K562 (cell line): ENCODE data around the gene NFS1. TPM values are rescaled to one million over a fixed set of nuclear protein-coding genes. Genes with fewer than 3 reads are reported as not detected.
A peak's percentile ranks its signal among the peaks of the same experiment; 100 is the strongest.

Experiments used
- ATAC-seq: fragments of 200-7000 bp; cut with Tn5 transposase; 3 replicates; pipeline ENCODE4 v1.9.1; 2020; ENCODE audit warnings: moderate library complexity
- BruUV-seq: library from RNA; stranded (reverse); fragments of 400-500 nt; replicated peaks from 2 replicates; lab custom pipeline; 2021; lab: Mats Ljungman, UMichigan
- CTCF ChIA-PET: fragments of 300-600 bp; formaldehyde crosslinking; extraction: SDS; loops from one replicate; lab custom pipeline; 2021; ENCODE audit warnings: low intra/inter-chr PET ratio; lab: Yijun Ruan, JAX
- POLR2A ChIA-PET: fragments of 300-600, 350-650 bp; sonication (Branson Sonifier 250); formaldehyde crosslinking; extraction: SDS; loops from one replicate; lab custom pipeline; 2021; ENCODE audit warnings: antibody characterized with exemption, inconsistent platforms; lab: Yijun Ruan, JAX
- DNase-seq, 4 experiments: peaks; one replicate each; pipeline versions ENCODE4 v3.0.0 to v3.0.0-alpha.2; 2011 to 2018; ENCODE audit warnings: low spot score in 3 of 4, mixed read lengths in 3 of 4; ENCODE audit errors: extremely low read depth in 1 of 4
- FAIRE-seq: peaks from 2 replicates; lab custom pipeline; 2011; peaks lifted over from hg19 to GRCh38; lab: Jason Lieb, UNC
- H2AFZ ChIP-seq: 2 replicates; pipeline ENCODE4 v1.6.0; 2011; ENCODE audit warnings: low read depth, low read length, control low read depth, inconsistent platforms
- H3K27ac ChIP-seq: fragments of 200-600 bp; 3 replicates; pipeline ENCODE4 v1.8.0; 2011; ENCODE audit warnings: low read depth, mild to moderate bottlenecking, control low read depth, inconsistent platforms, low read length, moderate library complexity, mixed read lengths; ENCODE audit errors: extremely low read depth
- H3K27me3 ChIP-seq, 2 experiments: fragments of 300-600 bp in 1 of 2; 2 replicates in 1 of 2; 3 replicates in 1 of 2; pipeline versions ENCODE4 v1.6.0 to v1.8.0; 2011; ENCODE audit warnings: inconsistent platforms in 2 of 2, low read length in 2 of 2, mild to moderate bottlenecking in 1 of 2, mixed read lengths in 1 of 2, moderate library complexity in 1 of 2; ENCODE audit not compliant: control insufficient read depth in 2 of 2, insufficient read depth in 2 of 2
- H3K36me3 ChIP-seq: fragments of 300-600 bp; 3 replicates; pipeline ENCODE4 v1.8.0; 2011; ENCODE audit warnings: mild to moderate bottlenecking, low read length, inconsistent platforms; ENCODE audit not compliant: control insufficient read depth, insufficient read depth
- H3K4me1 ChIP-seq, 2 experiments: fragments of 200-600 bp in 1 of 2; replicated peaks in 1 of 2; 2 replicates in 1 of 2; 3 replicates in 1 of 2; pipeline versions ENCODE4 v1.5.1 to v1.8.0; 2011; ENCODE audit warnings: inconsistent platforms in 2 of 2, low read length in 2 of 2, mild to moderate bottlenecking in 1 of 2, mixed read lengths in 1 of 2, moderate library complexity in 1 of 2; ENCODE audit not compliant: control insufficient read depth in 2 of 2, insufficient read depth in 2 of 2
- H3K4me2 ChIP-seq: 2 replicates; pipeline ENCODE4 v1.6.1; 2011; ENCODE audit warnings: low read length, control low read depth, inconsistent platforms, mixed read lengths; ENCODE audit not compliant: insufficient read depth
- H3K4me3 ChIP-seq: fragments of 200-600 bp; sonication (generic), shearing (Covaris generic); 2 replicates; pipeline ENCODE4 v1.5.1; 2016; ENCODE audit warnings: control low read depth, inconsistent platforms
- H3K79me2 ChIP-seq: fragments of 200-600 bp; 3 replicates; pipeline ENCODE4 v1.8.0; 2011; ENCODE audit warnings: low read length, inconsistent platforms; ENCODE audit not compliant: control insufficient read depth, insufficient read depth
- H3K9ac ChIP-seq, 2 experiments: 2 replicates each; pipeline versions ENCODE4 v1.6.0 to v1.6.1; 2011; ENCODE audit warnings: low read depth in 2 of 2, low read length in 2 of 2, control low read depth in 1 of 2, inconsistent platforms in 1 of 2, mild to moderate bottlenecking in 1 of 2, mixed read lengths in 1 of 2; ENCODE audit not compliant: insufficient read depth in 1 of 2
- H3K9me1 ChIP-seq: one replicate; pipeline ENCODE4 v1.6.0; 2011; ENCODE audit warnings: inconsistent platforms, mild to moderate bottlenecking, low read length, moderate library complexity; ENCODE audit not compliant: control insufficient read depth, insufficient read depth
- H3K9me3 ChIP-seq: replicated peaks from 2 replicates; pipeline ENCODE4 v1.5.1; 2011; ENCODE audit warnings: low read depth, low read length, inconsistent platforms; ENCODE audit not compliant: control insufficient read depth, insufficient read depth
- H4K20me1 ChIP-seq: replicated peaks from 2 replicates; pipeline ENCODE4 v1.6.1; 2011; ENCODE audit warnings: low read length, inconsistent platforms, mixed read lengths; ENCODE audit not compliant: control insufficient read depth, insufficient read depth
- ARID1B ChIP-seq: fragments of 450-650 bp; IDR thresholded peaks from 2 replicates; pipeline ENCODE4 v1.6.1; 2016; ENCODE audit warnings: antibody characterized with exemption, mild to moderate bottlenecking, inconsistent platforms
- ATF3 ChIP-seq, 2 experiments: fragments of 450-650 bp in 1 of 2; sonication (generic) in 1 of 2; formaldehyde crosslinking in 1 of 2; IDR thresholded peaks in 1 of 2; conservative IDR thresholded peaks in 1 of 2; 2 replicates each; pipeline versions ENCODE4 v1.6.1 to v1.8.1; 2016 to 2023; ENCODE audit warnings: mild to moderate bottlenecking in 2 of 2, moderate library complexity in 2 of 2, inconsistent platforms in 1 of 2, missing genetic modification reagents in 1 of 2
- EP300 ChIP-seq: IDR thresholded peaks from 2 replicates; pipeline ENCODE4 v1.6.1; 2012; ENCODE audit warnings: low read length, improper control_type of control experiment
- FOXA3 ChIP-seq, 2 experiments: fragments of 450-650 bp in 1 of 2; sonication (generic) in 1 of 2; formaldehyde crosslinking; IDR thresholded peaks in 1 of 2; conservative IDR thresholded peaks in 1 of 2; 2 replicates each; pipeline versions ENCODE4 v1.4.0 to v1.8.0; 2020 to 2022; ENCODE audit warnings: mild to moderate bottlenecking in 2 of 2, missing genetic modification reagents in 1 of 2
- HMBOX1 ChIP-seq: sonication (generic); IDR thresholded peaks from 2 replicates; pipeline ENCODE4 v1.6.1; 2016
- MEIS2 ChIP-seq: fragments of 450-650 bp; IDR thresholded peaks from 2 replicates; pipeline ENCODE4 v1.6.1; 2014; ENCODE audit warnings: mild to moderate bottlenecking; ENCODE audit not compliant: partially characterized antibody
- MXI1 ChIP-seq: IDR thresholded peaks from 2 replicates; pipeline ENCODE4 v1.6.1; 2011; ENCODE audit warnings: low read depth, mild to moderate bottlenecking, improper control_type of control experiment, low read length
- PPARD ChIP-seq: fragments of 250-450 bp; sonication (Bioruptor Pico); IDR thresholded peaks from 2 replicates; pipeline ENCODE4 v1.8.0; 2022; ENCODE audit warnings: inconsistent platforms, mild to moderate bottlenecking, moderate library complexity
- PTTG1 ChIP-seq: fragments of 450-650 bp; IDR thresholded peaks from 2 replicates; pipeline ENCODE4 v1.6.1; 2016; ENCODE audit warnings: low read depth, mild to moderate bottlenecking, missing genetic modification characterization, missing compliant biosample characterization
- TFAP4 ChIP-seq: sonication (generic); formaldehyde crosslinking; IDR thresholded peaks from 2 replicates; pipeline ENCODE4 v1.8.0; 2022; ENCODE audit warnings: missing genetic modification reagents, mild to moderate bottlenecking, moderate library complexity, borderline replicate concordance
- XRCC3 ChIP-seq: fragments of 450-650 bp; IDR thresholded peaks from 2 replicates; pipeline ENCODE4 v1.6.1; 2017; ENCODE audit warnings: mild to moderate bottlenecking, moderate library complexity
- ZNF239 ChIP-seq: fragments of 250-450 bp; sonication (Bioruptor Pico); IDR thresholded peaks from 2 replicates; pipeline ENCODE4 v1.4.0; 2020; ENCODE audit warnings: mild to moderate bottlenecking
- ZSCAN29 ChIP-seq: fragments of 450-650 bp; IDR thresholded peaks from 2 replicates; pipeline ENCODE4 v1.6.1; 2017
- WGBS: fragments of 100-300 bp; shearing (Covaris generic); methylation state at CpG from one replicate; pipeline ENCODE4 v1.1.6; 2016; ENCODE audit warnings: low coverage, mixed read lengths; ENCODE audit not compliant: insufficient coverage; ENCODE audit errors: missing lambda C conversion rate; 5-methylcytosine and 5-hydroxymethylcytosine counted together
- in situ Hi-C: fragments of 300-500 bp; cut with MboI; formaldehyde crosslinking; loops from 4 replicates; pipeline ENCODE4 v1.15.0; 2018; ENCODE audit warnings: inconsistent platforms, mixed read lengths
- intact Hi-C: fragments of 100-400 bp; cut with micrococcal nuclease; formaldehyde crosslinking; loops from 2 replicates; pipeline ENCODE4 v1.14.2; 2022
- polyA plus RNA-seq, 8 experiments: library from polyadenylated mRNA; depleted of rRNA in 4 of 8; stranded (reverse) in 5 of 8; unstranded in 3 of 8; fragments of >200 nt; fragmentation: Nextera tagmentation in 2 of 8; fragmentation: Illumina TruSeq in 1 of 8; extraction: Ambion mirVana in 2 of 8; extraction: Trizol in 1 of 8; gene quantifications; 2 replicates each; pipeline versions ENCODE4 v1.2.1 to v1.2.3, GENCODE V29; 2011 to 2014; ENCODE audit warnings: inconsistent platforms in 1 of 8, missing spikeins in 1 of 8
- total RNA-seq, 7 experiments: library from RNA; depleted of rRNA in 6 of 7; stranded (reverse); fragments of >200 nt in 6 of 7; fragmentation: Illumina TruSeq in 2 of 7; extraction: Trizol in 2 of 7; gene quantifications; 2 replicates each; pipeline versions ENCODE4 v1.2.1 to v1.2.3, GENCODE V29; 2011 to 2021; ENCODE audit warnings: low replicate concordance in 1 of 7

Gene NFS1
- total and polyA plus RNA-seq, 9 of the 15 experiments (the other 6 are each of a cell fraction or from before 2014, with no cell fraction given): 11.5 to 84.8 (median 47.1) TPM

GRCh38 chr20:35641743-35642142, 57.4 kb downstream of the NFS1 start:
- Histone ChIP-seq H3K79me2 (peaks cover 52% of the 10 kb centered on the region; the same call in 2 of the 3 replicates), H3K4me3 (no peak overlapping the region), H4K20me1 (peaks cover 5% of the 10 kb centered on the region), H2AFZ (no peak overlapping the region), H3K4me1 (peaks cover 0 to 2% of the 10 kb centered on the region in 2 experiments; a peak in 1 of 5 replicates), H3K9me1 (no peaks in the 10 kb centered on the region), H3K36me3 (no peaks in the 10 kb centered on the region), H3K9me3 (no peaks in the 10 kb centered on the region), H3K27ac (no peak overlapping the region), H3K27me3 (no peaks in the 10 kb centered on the region), H3K4me2 (no peak overlapping the region), H3K9ac (no peak overlapping the region)
- in situ Hi-C loops (no loop called here), intact Hi-C loops (no loop called here)
- no peak for ATAC-seq
- 85% methylated on average over 4 of the region's 4 CpGs for WGBS
- POLR2A ChIA-PET: interaction anchor here (0.6 to 2.7 kb wide), 6 partner anchors 10 to 620 kb away, joined by 3 to 11 read pairs (median 4); no protein-coding TSS in a partner anchor
- CTCF ChIA-PET: no interaction called here
- BruUV-seq: no TSS peak
- no peak for TF ChIP-seq PPARD
- TF ChIP-seq MXI1: no peak
- no peak for FAIRE-seq
- DNase-seq: no peak

GRCh38 chr20:35640724-35641123, 58.4 kb downstream of the NFS1 start:
- DNase-seq (peak in 1 of 4 experiments; percentile 35), ATAC-seq (peak; percentile 54), FAIRE-seq (no peak)
- POLR2A ChIA-PET: interaction anchor here (0.6 to 2.7 kb wide), 4 partner anchors 9 to 110 kb away, joined by 3 to 11 read pairs (median 7); no protein-coding TSS in a partner anchor
- no peaks in the 10 kb centered on the region for H3K9me3 ChIP-seq
- H3K27ac ChIP-seq: no peak overlapping the region
- H3K4me2 ChIP-seq: no peak overlapping the region
- H4K20me1 ChIP-seq: peaks cover 4% of the 10 kb centered on the region
- peaks cover 0 to 2% of the 10 kb centered on the region in 2 experiments; a peak in 1 of 5 replicates for H3K4me1 ChIP-seq
- no peak overlapping the region for H3K9ac ChIP-seq
- H3K4me3 ChIP-seq: no peak overlapping the region
- no peaks in the 10 kb centered on the region for H3K36me3 ChIP-seq
- no peaks in the 10 kb centered on the region for H3K27me3 ChIP-seq
- intact Hi-C loops (no loop called here), in situ Hi-C loops (no loop called here)
- no peaks in the 10 kb centered on the region for H3K9me1 ChIP-seq
- peaks cover 52% of the 10 kb centered on the region; the same call in 2 of the 3 replicates for H3K79me2 ChIP-seq
- CTCF ChIA-PET: no interaction called here
- TF ChIP-seq MEIS2 (peak; percentile 49), ATF3 (IDR thresholded peaks at IDR 0.05) (no peak), ATF3 (CRISPR knock-in tag; conservative IDR thresholded peaks at IDR 0.05) (no peak), ZNF239 (no peak), EP300 (no peak), PTTG1 (tag) (no peak), ZSCAN29 (no peak), FOXA3 (CRISPR knock-in tag; conservative IDR thresholded peaks at IDR 0.05 in 1 of 2, IDR thresholded peaks at IDR 0.05 in 1 of 2) (no peak), XRCC3 (no peak), HMBOX1 (no peak), TFAP4 (CRISPR knock-in tag) (no peak), ARID1B (peak; percentile 31; the same call in 1 of the 2 replicates)
- no TSS peak for BruUV-seq
- WGBS: 19% methylated on average over 3 of the region's 3 CpGs
- H2AFZ ChIP-seq: no peak overlapping the region
